ENCODE results near the gene HSPBAP1. TPM values are rescaled to one million over a fixed set of nuclear protein-coding genes. Genes with fewer than 3 reads are reported as not detected.

Gene HSPBAP1
- total RNA-seq, 1 donor from 2014 or later, result 18.6 TPM

GRCh38 chr3:122824465-122825381 lies 31.1 kb upstream of the HSPBAP1 start:
- Mint-ChIP-seq H3K9me3 (ENCODE audit: unreplicated experiment) (no peaks in the 10 kb centered on the region), H3K4me1 (ENCODE audit: low read depth, unreplicated experiment) (no peaks in the 10 kb centered on the region), H3K27ac (ENCODE audit: unreplicated experiment) (no peak overlapping the region), H3K36me3 (ENCODE audit: unreplicated experiment) (peaks cover 4% of the 10 kb centered on the region), H3K27me3 (ENCODE audit: unreplicated experiment) (peaks cover 2% of the 10 kb centered on the region), H3K4me3 (ENCODE audit: unreplicated experiment) (no peak overlapping the region)
- TF ChIP-seq, protein P1, sequence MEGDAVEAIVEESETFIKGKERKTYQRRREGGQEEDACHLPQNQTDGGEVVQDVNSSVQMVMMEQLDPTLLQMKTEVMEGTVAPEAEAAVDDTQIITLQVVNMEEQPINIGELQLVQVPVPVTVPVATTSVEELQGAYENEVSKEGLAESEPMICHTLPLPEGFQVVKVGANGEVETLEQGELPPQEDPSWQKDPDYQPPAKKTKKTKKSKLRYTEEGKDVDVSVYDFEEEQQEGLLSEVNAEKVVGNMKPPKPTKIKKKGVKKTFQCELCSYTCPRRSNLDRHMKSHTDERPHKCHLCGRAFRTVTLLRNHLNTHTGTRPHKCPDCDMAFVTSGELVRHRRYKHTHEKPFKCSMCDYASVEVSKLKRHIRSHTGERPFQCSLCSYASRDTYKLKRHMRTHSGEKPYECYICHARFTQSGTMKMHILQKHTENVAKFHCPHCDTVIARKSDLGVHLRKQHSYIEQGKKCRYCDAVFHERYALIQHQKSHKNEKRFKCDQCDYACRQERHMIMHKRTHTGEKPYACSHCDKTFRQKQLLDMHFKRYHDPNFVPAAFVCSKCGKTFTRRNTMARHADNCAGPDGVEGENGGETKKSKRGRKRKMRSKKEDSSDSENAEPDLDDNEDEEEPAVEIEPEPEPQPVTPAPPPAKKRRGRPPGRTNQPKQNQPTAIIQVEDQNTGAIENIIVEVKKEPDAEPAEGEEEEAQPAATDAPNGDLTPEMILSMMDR (IDR thresholded peaks at IDR 0.05; ENCODE audit: partially characterized antibody, unreplicated experiment), result no peak
- DNase-seq, result no peak

GRCh38 chr3:122816587-122816986 lies 23.0 kb upstream of the HSPBAP1 start:
- no peak overlapping the region for H3K4me3 Mint-ChIP-seq (ENCODE audit: unreplicated experiment)
- H3K36me3 Mint-ChIP-seq (ENCODE audit: unreplicated experiment), result peaks cover 4% of the 10 kb centered on the region
- H3K27ac Mint-ChIP-seq (ENCODE audit: unreplicated experiment), result no peak overlapping the region
- TF ChIP-seq, protein P1 (IDR thresholded peaks at IDR 0.05; ENCODE audit: partially characterized antibody, unreplicated experiment), result no peak
- no peak for DNase-seq
- H3K27me3 Mint-ChIP-seq (ENCODE audit: unreplicated experiment), result no peaks in the 10 kb centered on the region
- H3K9me3 Mint-ChIP-seq (ENCODE audit: unreplicated experiment), result no peaks in the 10 kb centered on the region
- H3K4me1 Mint-ChIP-seq (ENCODE audit: low read depth, unreplicated experiment), result no peaks in the 10 kb centered on the region

GRCh38 chr3:122810734-122811133 lies 17.1 kb upstream of the HSPBAP1 start:
- no peaks in the 10 kb centered on the region for H3K4me1 Mint-ChIP-seq (ENCODE audit: low read depth, unreplicated experiment)
- TF ChIP-seq, protein P1 (IDR thresholded peaks at IDR 0.05; ENCODE audit: partially characterized antibody, unreplicated experiment), result no peak
- H3K27ac Mint-ChIP-seq (ENCODE audit: unreplicated experiment), result no peak overlapping the region
- DNase-seq, result no peak
- H3K9me3 Mint-ChIP-seq (ENCODE audit: unreplicated experiment), result peaks cover 1% of the 10 kb centered on the region
- H3K36me3 Mint-ChIP-seq (ENCODE audit: unreplicated experiment), result no peaks in the 10 kb centered on the region
- no peak overlapping the region for H3K4me3 Mint-ChIP-seq (ENCODE audit: unreplicated experiment)
- H3K27me3 Mint-ChIP-seq (ENCODE audit: unreplicated experiment), result peaks cover 2% of the 10 kb centered on the region

- H3K4me1 Mint-ChIP-seq (ENCODE audit: low read depth, unreplicated experiment), result no peaks in the 10 kb centered on the region
- TF ChIP-seq, protein P1 (IDR thresholded peaks at IDR 0.05; ENCODE audit: partially characterized antibody, unreplicated experiment), result no peak
- H3K9me3 Mint-ChIP-seq (ENCODE audit: unreplicated experiment), result peaks cover 4% of the 10 kb centered on the region
- no peak for DNase-seq
- peaks cover 8% of the 10 kb centered on the region for H3K36me3 Mint-ChIP-seq (ENCODE audit: unreplicated experiment)
- no peak overlapping the region for H3K4me3 Mint-ChIP-seq (ENCODE audit: unreplicated experiment)
- peaks cover 2% of the 10 kb centered on the region for H3K27me3 Mint-ChIP-seq (ENCODE audit: unreplicated experiment)
- no peak overlapping the region for H3K27ac Mint-ChIP-seq (ENCODE audit: unreplicated experiment)
Measured at GRCh38 chr3:122803977-122804376, 10.3 kb upstream of the HSPBAP1 start.

DNA sequence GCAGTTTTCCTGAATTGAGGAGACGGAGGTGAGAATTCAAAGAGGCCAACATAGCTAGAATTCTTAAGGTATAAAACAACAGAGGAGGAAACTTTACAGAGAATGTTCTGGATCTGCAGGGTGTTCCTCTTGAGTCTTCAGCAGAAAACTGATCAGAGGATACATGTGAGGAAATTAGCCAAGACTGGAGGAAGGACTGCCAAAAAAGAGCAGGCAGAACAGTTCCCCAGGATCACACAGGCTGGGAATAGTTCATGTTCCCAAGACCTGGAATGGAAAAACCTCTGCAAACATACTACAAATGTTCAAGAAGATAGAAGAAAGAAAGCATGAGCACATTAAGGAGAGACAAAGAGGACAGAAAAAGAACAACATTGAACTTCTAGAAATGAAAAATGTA lies 8.7 kb upstream of the HSPBAP1 start:
- H3K27me3 Mint-ChIP-seq (ENCODE audit: unreplicated experiment), result no peaks in the 10 kb centered on the region
- no peaks in the 10 kb centered on the region for H3K4me1 Mint-ChIP-seq (ENCODE audit: low read depth, unreplicated experiment)
- no peak overlapping the region for H3K27ac Mint-ChIP-seq (ENCODE audit: unreplicated experiment)
- H3K4me3 Mint-ChIP-seq (ENCODE audit: unreplicated experiment), result no peak overlapping the region
- no peak for DNase-seq
- peaks cover 8% of the 10 kb centered on the region for H3K36me3 Mint-ChIP-seq (ENCODE audit: unreplicated experiment)
- peaks cover 3% of the 10 kb centered on the region for H3K9me3 Mint-ChIP-seq (ENCODE audit: unreplicated experiment)
- TF ChIP-seq, protein P1 (IDR thresholded peaks at IDR 0.05; ENCODE audit: partially characterized antibody, unreplicated experiment), result no peak
